Fibroblast of peridontal ligament (primary cell): Measurements from ENCODE around the gene ARHGAP24.
"Not testable (repeated sequence)": the region's sequence is repeated elsewhere in the genome, so short reads cannot be mapped to it uniquely, and the experiment has no call there.

Experiments
- DNase-seq: peaks from one replicate; pipeline ENCODE4 v3.0.0-alpha.2; 2010; ENCODE audit errors: extremely low read depth

ARHGAP24 gene

GRCh38 chr4:85482010-85482738, 7.2 kb downstream of the ARHGAP24 start:
- no peak for DNase-seq

- DNase-seq, result peak; percentile 45
Measured at GRCh38 chr4:85486425-85487086, 11.6 kb downstream of the ARHGAP24 start.

- no peak for DNase-seq
Measured at GRCh38 chr4:85488416-85488815, 13.5 kb downstream of the ARHGAP24 start.

- DNase-seq, result no peak
Measured at GRCh38 chr4:85489273-85489981, 14.5 kb downstream of the ARHGAP24 start.

- DNase-seq, result no peak
Measured at GRCh38 chr4:85491527-85491926, 16.6 kb downstream of the ARHGAP24 start.

GRCh38 chr4:85492336-85492735, 17.4 kb downstream of the ARHGAP24 start:
- no peak for DNase-seq

- DNase-seq, result no peak
Measured at GRCh38 chr4:85495621-85496020, 20.7 kb downstream of the ARHGAP24 start.

- peak; percentile 49 for DNase-seq
Measured at GRCh38 chr4:85496126-85496849, 21.3 kb downstream of the ARHGAP24 start.

GRCh38 chr4:85496933-85497332, 22.0 kb downstream of the ARHGAP24 start:
- peak; percentile 88 for DNase-seq

- DNase-seq, result peak; percentile 60
Measured at GRCh38 chr4:85498068-85498733, 23.3 kb downstream of the ARHGAP24 start.

- DNase-seq, result no peak
Measured at GRCh38 chr4:85499573-85499972, 24.6 kb downstream of the ARHGAP24 start.

GRCh38 chr4:85500110-85500867, 25.3 kb downstream of the ARHGAP24 start:
- DNase-seq, result peak; percentile 60

GRCh38 chr4:85501145-85501544, 26.2 kb downstream of the ARHGAP24 start:
- not testable (repeated sequence) for DNase-seq

- DNase-seq, result no peak
Measured at GRCh38 chr4:85508654-85509053, 33.7 kb downstream of the ARHGAP24 start.

GRCh38 chr4:85509882-85510631, 35.1 kb downstream of the ARHGAP24 start:
- no peak for DNase-seq

GRCh38 chr4:85510632-85510984, 35.7 kb downstream of the ARHGAP24 start:
- DNase-seq, result no peak

- peak; percentile 57 for DNase-seq
Measured at GRCh38 chr4:85512446-85513205, 37.7 kb downstream of the ARHGAP24 start.

GRCh38 chr4:85514117-85514516, 39.2 kb downstream of the ARHGAP24 start:
- DNase-seq, result no peak

- DNase-seq, result no peak
Measured at GRCh38 chr4:85514783-85515182, 39.8 kb downstream of the ARHGAP24 start.
